Smooth muscle cell (in vitro differentiated cells): Measurements from ENCODE around the gene TNPO1. TPM values are rescaled to one million over a fixed set of nuclear protein-coding genes. Genes with fewer than 3 reads are reported as not detected.

Experiments used
- DNase-seq: peaks from one replicate; lab custom pipeline; 2025; ENCODE audit not compliant: unreplicated experiment; lab: John Stamatoyannopoulos, UW
- H2AFZ ChIP-seq: fragments of 200-600 bp; sonication (generic); 2 replicates; pipeline ENCODE4 v1.6.0; 2016; ENCODE audit warnings: antibody characterized with exemption, low read depth, mild to moderate bottlenecking
- H3F3A ChIP-seq: fragments of 200-600 bp; sonication (generic); 2 replicates; pipeline ENCODE4 v1.6.0; 2017; ENCODE audit warnings: antibody characterized with exemption, low read depth
- H3K27ac ChIP-seq: fragments of 200-600 bp; sonication (generic); 2 replicates; pipeline ENCODE4 v1.5.1; 2016; ENCODE audit warnings: low read depth, mild to moderate bottlenecking
- H3K27me3 ChIP-seq: fragments of 200-600 bp; sonication (generic); 2 replicates; pipeline ENCODE4 v1.6.1; 2016; ENCODE audit warnings: low read depth, mild to moderate bottlenecking
- H3K36me3 ChIP-seq: fragments of 200-600 bp; sonication (generic); 2 replicates; pipeline ENCODE4 v1.5.1; 2016; ENCODE audit warnings: low read depth
- H3K4me1 ChIP-seq: fragments of 200-600 bp; sonication (generic); 2 replicates; pipeline ENCODE4 v1.5.1; 2016; ENCODE audit warnings: low read depth
- H3K4me2 ChIP-seq: fragments of 200-600 bp; sonication (generic); 2 replicates; pipeline ENCODE4 v1.6.0; 2016; ENCODE audit warnings: mild to moderate bottlenecking
- H3K4me3 ChIP-seq: fragments of 200-600 bp; sonication (generic); 2 replicates; pipeline ENCODE4 v1.5.1; 2016; ENCODE audit warnings: mild to moderate bottlenecking
- H3K79me2 ChIP-seq: fragments of 200-600 bp; sonication (generic); 2 replicates; pipeline ENCODE4 v1.6.0; 2016; ENCODE audit warnings: low read depth, mild to moderate bottlenecking
- H3K9ac ChIP-seq: fragments of 200-600 bp; sonication (generic); 2 replicates; pipeline ENCODE4 v1.6.0; 2016; ENCODE audit warnings: low read depth
- H3K9me3 ChIP-seq: fragments of 200-600 bp; sonication (generic); replicated peaks from 2 replicates; pipeline ENCODE4 v1.5.1; 2016; ENCODE audit warnings: low read depth
- H4K20me1 ChIP-seq: fragments of 200-600 bp; sonication (generic); 2 replicates; pipeline ENCODE4 v1.6.0; 2016; ENCODE audit warnings: low read depth
- CTCF ChIP-seq: fragments of 200-600 bp; sonication (generic); IDR thresholded peaks from 2 replicates; pipeline ENCODE4 v1.5.1; 2017; ENCODE audit warnings: borderline replicate concordance, mild to moderate bottlenecking, antibody characterized with exemption; ENCODE audit not compliant: insufficient read depth, poor library complexity, severe bottlenecking
- WGBS: methylation state at CpG from one replicate; pipeline ENCODE4 v1.1.7; 2016; ENCODE audit warnings: low lambda C conversion rate; 5-methylcytosine and 5-hydroxymethylcytosine counted together
- polyA plus RNA-seq: library from polyadenylated mRNA; unstranded; fragments of >200 nt; fragmentation: Nextera tagmentation; extraction: Ambion mirVana; gene quantifications from 2 replicates; pipeline ENCODE4 v1.2.1, GENCODE V29; 2016
- total RNA-seq: library from RNA; depleted of rRNA; stranded (reverse); fragments of >200 nt; gene quantifications from 2 replicates; pipeline ENCODE4 v1.2.3, GENCODE V29; 2014

The TNPO1 gene
- total and polyA plus RNA-seq, 2 experiments from 2014 or later: 62.7 to 182 TPM

GRCh38 chr5:72892846-72893245 is 76.4 kb downstream of the TNPO1 start:
- 92% methylated on average over 4 of the region's 4 CpGs for WGBS
- peaks cover 3% of the 10 kb centered on the region for H3F3A ChIP-seq
- H3K4me3 ChIP-seq: no peak overlapping the region
- H3K36me3 ChIP-seq: peaks cover 61% of the 10 kb centered on the region
- no peaks in the 10 kb centered on the region for H3K4me1 ChIP-seq
- H3K9ac ChIP-seq: no peak overlapping the region
- no peak for TF ChIP-seq CTCF
- H3K4me2 ChIP-seq: no peak overlapping the region
- H3K79me2 ChIP-seq: peaks cover 41% of the 10 kb centered on the region
- H3K9me3 ChIP-seq: no peaks in the 10 kb centered on the region
- H4K20me1 ChIP-seq: peaks cover 19% of the 10 kb centered on the region
- H3K27me3 ChIP-seq: no peaks in the 10 kb centered on the region
- H2AFZ ChIP-seq: no peak overlapping the region
- no peak overlapping the region for H3K27ac ChIP-seq
- DNase-seq: no peak

- peaks cover 25% of the 10 kb centered on the region for H3K79me2 ChIP-seq
- no peaks in the 10 kb centered on the region for H3K27me3 ChIP-seq
- H3K4me1 ChIP-seq: no peaks in the 10 kb centered on the region
- no peak overlapping the region for H3K4me3 ChIP-seq
- H4K20me1 ChIP-seq: peaks cover 14% of the 10 kb centered on the region
- no peak overlapping the region for H2AFZ ChIP-seq
- H3K27ac ChIP-seq: peak overlapping the region; percentile 15
- H3K36me3 ChIP-seq: peaks cover 56% of the 10 kb centered on the region
- peaks cover 3% of the 10 kb centered on the region for H3F3A ChIP-seq
- no peak for DNase-seq
- no peak for TF ChIP-seq CTCF
- 58% methylated on average over 2 of the region's 2 CpGs for WGBS
- no peaks in the 10 kb centered on the region for H3K9me3 ChIP-seq
- H3K4me2 ChIP-seq: no peak overlapping the region
- no peak overlapping the region for H3K9ac ChIP-seq
Measured at GRCh38 chr5:72895758-72896157, 79.3 kb downstream of the TNPO1 start.

GRCh38 chr5:72906806-72907205 is 90.3 kb downstream of the TNPO1 start:
- no peak overlapping the region for H3K27ac ChIP-seq
- no peaks in the 10 kb centered on the region for H3K4me1 ChIP-seq
- no peak overlapping the region for H3K9ac ChIP-seq
- no peaks in the 10 kb centered on the region for H3K9me3 ChIP-seq
- H3K4me2 ChIP-seq: no peak overlapping the region
- no peak for DNase-seq
- no peak for TF ChIP-seq CTCF
- H3K27me3 ChIP-seq: no peaks in the 10 kb centered on the region
- peaks cover 13% of the 10 kb centered on the region for H4K20me1 ChIP-seq
- H3F3A ChIP-seq: peaks cover 12% of the 10 kb centered on the region
- H3K4me3 ChIP-seq: no peak overlapping the region
- H3K79me2 ChIP-seq: no peaks in the 10 kb centered on the region
- H3K36me3 ChIP-seq: peaks cover 57% of the 10 kb centered on the region
- H2AFZ ChIP-seq: no peak overlapping the region

- no peak for TF ChIP-seq CTCF
- no peaks in the 10 kb centered on the region for H3K4me1 ChIP-seq
- H3K4me2 ChIP-seq: no peak overlapping the region
- H4K20me1 ChIP-seq: peaks cover 17% of the 10 kb centered on the region
- no peak for DNase-seq
- no peaks in the 10 kb centered on the region for H3K27me3 ChIP-seq
- H3K36me3 ChIP-seq: peaks cover 41% of the 10 kb centered on the region
- H3K27ac ChIP-seq: no peak overlapping the region
- H3K9me3 ChIP-seq: no peaks in the 10 kb centered on the region
- no peak overlapping the region for H3K9ac ChIP-seq
- H3K4me3 ChIP-seq: no peak overlapping the region
- H2AFZ ChIP-seq: no peak overlapping the region
- no peaks in the 10 kb centered on the region for H3K79me2 ChIP-seq
- WGBS: 91% methylated on average over 6 of the region's 6 CpGs
- H3F3A ChIP-seq: peaks cover 24% of the 10 kb centered on the region
Measured at GRCh38 chr5:72908664-72909063, 92.2 kb downstream of the TNPO1 start.
